NCI-H748 (cell line): ENCODE results near the gene RAD23A.

Source experiments
- DNase-seq: peaks from one replicate; lab custom pipeline; 2025; ENCODE audit not compliant: unreplicated experiment; lab: John Stamatoyannopoulos, UW

RAD23A gene

DNA sequence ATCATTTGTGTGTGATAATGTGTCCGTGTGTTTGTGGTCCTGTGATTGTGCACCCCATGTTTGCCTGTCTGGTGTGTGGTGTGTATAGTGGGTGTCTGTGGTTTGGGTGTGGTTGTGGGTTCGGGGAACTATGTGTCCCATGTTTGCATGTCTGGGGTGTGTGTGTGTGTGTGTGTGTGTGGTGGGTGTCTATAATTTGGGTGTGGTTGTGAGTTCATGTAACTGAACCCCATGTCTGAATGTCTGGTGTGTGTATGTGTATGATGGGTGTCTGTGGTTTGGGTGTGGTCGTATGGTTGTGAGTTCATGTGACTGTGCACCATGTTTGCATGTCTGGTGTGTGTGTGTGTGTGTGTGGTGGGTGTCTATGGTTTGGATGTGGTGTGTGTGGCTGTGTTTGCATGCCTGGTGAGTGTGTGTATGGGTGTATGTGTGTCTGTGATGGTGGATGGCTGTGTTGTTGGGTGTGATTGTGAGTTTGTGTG, 38.5 kb downstream of the RAD23A start:
- DNase-seq: no peak

DNA sequence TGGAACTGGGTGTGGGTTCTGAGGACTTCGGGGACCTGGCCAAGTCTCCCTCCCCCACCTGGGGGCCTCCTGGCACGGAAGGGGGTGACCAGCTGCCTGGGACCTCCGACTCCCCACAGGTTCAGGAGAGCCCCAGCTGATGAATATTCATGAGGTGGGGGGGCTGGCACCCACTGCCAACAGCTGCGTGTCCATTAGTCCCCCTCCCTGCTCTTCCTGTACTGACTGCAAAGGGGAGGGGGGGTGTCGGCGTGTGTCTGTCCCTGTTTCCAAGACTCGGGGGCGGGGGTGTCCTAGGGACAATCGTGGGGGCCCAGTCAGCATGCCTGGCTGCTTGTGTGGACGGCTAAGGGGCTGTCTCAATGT, 39.0 kb downstream of the RAD23A start:
- no peak for DNase-seq

DNA sequence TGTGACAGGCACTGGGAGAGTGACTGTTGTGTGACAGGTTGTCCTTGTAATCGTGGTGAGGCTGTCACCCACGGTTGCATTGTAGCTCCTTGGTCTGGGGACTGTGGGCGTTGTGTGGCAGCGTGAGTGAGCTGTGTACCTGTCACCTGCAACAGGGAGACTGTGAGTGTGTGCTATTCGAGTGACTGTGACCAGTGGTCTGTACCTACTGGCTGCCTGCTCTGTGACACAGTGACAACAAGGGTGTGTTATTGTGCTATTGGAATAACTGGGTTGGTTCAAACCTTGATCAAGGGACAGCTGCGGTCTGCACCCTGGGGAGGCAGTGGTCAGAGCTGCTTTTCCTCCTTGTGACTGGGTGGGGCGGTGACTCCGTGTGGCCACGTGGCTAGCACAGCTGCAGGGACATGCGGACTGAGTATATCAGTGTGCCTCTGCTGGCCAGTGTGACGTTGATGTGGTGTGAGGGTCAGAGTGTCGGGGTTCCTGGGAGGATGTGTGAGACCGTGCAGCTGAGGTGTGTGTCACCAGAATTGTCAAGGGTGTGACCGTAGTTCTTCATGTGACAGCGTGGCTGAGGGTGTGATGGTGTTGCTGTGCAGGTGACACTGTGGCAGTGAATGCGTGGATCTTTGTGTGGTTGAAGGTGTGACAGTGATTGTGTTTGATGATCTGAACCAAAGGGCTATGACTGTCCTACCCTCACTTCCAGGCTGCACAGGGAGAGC, 39.6 kb downstream of the RAD23A start:
- DNase-seq: peak; percentile 38

DNA sequence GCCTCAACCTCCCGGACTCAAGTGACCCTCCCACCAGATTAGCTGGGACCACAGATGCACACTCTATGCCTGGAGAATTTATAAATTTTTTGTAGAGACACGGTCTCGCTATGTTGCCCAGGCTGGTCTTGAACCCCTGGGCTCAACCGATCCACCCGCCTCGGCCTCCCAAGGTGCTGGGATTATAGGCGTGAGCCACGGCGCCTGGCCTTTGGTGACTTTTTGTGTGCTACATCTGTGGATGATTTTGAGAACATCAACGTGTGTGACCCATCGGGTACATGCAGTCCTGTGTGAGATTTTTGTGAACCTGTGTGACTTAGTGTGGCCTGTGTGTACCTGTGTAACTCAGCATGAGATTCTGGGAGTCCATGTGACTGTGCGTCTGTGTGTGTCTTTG, 41.1 kb downstream of the RAD23A start:
- DNase-seq: no peak

DNA sequence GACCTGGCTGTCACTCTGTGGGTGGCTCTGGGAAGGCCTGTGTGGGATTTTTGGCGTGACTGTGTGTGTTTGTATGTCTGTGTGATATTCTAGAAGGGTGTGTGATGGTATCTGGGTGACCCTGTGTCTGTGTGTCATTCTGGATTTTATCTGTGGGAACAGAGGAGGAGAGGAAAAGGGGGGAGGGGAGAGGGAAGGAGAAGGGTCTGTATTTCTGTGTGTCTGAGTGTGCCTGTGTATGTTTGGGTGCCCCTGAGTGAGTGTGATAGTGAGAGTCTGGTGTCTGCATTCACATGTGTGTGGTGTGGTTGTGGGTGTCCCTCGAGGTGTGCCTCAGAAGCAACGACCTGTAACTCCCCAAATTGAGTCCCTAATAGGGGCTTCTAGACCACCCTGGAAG, 41.5 kb downstream of the RAD23A start:
- DNase-seq: no peak

DNA sequence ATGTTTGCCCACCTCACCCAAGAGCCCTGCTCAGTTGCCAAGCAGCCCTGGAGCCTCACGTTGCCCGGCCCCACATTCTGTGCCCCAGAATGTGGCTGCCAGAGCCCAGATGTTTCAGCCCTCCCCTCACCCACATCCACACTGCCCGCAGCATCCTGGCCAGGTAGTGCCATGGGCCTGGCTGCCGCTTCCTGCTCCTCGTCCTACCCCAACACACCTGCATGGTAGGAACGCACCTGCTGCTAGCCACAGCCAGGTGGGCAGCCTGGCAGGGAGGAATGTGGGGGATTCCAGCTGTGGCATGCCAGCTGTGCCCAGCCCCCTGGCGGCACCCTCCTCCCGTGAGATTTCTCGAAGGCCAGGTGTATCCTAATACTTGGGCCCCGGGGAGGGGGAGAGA, 42.1 kb downstream of the RAD23A start:
- no peak for DNase-seq

DNA sequence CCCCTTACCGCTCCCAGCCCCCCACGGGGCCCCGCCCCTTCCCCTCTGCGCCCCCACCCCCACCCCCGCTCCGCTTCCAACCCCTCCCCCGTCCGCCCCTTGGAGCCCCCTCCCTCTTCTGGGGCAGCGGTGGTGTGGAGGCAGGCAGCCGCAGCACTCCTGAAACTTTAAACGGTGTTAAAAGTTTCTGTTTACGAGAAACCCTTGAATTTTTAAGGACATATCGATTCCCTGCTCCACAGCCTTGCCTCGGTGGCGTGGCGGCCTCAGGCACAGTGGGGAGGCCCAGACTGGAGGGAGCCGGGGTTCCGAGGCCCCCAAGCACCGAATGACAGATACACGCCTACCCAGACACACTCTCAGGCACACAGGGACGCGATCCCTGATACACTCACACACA, 44.8 kb downstream of the RAD23A start:
- no peak for DNase-seq

DNA sequence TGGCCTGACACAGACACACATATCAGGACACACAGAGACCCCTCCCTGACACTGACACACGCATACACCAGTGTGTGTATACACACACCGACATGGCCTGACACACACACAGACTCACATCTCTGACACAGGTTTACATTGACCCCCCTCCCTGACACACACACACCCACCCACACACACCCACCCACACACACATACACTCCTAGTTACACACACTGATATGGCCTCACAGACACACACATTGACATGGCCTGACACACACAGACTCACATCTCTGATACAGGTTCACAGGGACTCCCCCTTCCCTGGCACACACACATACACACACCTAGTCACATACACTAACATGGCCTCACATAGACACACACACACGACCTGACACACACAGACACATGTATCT, 45.2 kb downstream of the RAD23A start:
- DNase-seq: no peak

DNA sequence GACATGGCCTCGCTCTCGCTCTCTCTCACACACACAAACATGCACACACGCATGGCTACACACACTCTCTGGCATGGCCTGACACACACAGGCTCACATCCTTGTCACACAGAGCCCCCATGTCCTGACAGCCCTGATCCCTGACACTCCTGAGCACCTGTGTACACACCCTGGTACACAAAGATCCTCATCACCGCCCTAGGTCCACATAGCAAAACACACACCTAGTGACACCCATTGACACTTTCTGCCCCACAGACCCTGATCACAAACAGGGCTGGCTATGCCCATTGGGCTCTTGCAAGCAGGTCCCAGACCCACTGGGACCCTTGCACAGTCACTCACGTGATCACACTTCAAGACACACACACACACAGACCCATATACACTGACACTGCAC, 45.6 kb downstream of the RAD23A start:
- DNase-seq: no peak

DNA sequence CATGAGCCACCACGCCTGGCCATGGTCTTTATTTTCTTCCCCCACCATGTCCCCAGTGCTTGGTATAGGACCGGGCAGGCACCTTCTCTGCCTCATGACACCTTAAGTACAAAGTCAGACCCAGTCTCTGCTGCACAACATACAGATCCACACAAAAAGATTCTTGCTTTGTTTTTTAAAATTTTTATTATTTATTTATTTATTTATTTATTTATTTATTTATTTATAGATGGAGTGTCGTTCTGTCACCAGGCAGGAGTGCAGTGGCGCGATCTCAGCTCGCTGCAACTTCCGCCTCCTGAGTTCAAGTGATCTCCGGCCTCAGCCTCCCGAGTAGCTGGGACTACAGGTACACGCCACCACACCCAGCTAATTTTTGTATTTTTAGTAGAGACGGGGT, 47.1 kb downstream of the RAD23A start:
- DNase-seq: no peak

DNA sequence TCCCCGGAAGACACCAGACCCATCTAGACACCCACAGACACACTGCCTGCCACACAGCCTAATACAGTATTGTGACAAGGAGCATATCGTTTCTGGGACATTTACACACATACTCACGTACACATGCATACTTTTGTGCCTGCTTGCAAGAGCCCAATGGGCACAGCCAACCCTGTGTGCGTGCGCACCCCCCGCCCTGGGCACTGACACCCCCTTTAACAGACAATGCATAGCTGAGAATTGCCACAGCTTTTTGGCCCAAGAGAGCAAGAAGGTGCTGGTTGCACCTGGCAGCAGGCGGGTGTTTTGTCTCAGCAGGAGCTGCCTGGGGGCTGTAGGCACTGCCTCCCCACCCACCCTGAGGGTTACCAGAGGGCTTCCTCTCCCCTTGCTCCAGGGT, 47.9 kb downstream of the RAD23A start:
- DNase-seq: no peak

DNA sequence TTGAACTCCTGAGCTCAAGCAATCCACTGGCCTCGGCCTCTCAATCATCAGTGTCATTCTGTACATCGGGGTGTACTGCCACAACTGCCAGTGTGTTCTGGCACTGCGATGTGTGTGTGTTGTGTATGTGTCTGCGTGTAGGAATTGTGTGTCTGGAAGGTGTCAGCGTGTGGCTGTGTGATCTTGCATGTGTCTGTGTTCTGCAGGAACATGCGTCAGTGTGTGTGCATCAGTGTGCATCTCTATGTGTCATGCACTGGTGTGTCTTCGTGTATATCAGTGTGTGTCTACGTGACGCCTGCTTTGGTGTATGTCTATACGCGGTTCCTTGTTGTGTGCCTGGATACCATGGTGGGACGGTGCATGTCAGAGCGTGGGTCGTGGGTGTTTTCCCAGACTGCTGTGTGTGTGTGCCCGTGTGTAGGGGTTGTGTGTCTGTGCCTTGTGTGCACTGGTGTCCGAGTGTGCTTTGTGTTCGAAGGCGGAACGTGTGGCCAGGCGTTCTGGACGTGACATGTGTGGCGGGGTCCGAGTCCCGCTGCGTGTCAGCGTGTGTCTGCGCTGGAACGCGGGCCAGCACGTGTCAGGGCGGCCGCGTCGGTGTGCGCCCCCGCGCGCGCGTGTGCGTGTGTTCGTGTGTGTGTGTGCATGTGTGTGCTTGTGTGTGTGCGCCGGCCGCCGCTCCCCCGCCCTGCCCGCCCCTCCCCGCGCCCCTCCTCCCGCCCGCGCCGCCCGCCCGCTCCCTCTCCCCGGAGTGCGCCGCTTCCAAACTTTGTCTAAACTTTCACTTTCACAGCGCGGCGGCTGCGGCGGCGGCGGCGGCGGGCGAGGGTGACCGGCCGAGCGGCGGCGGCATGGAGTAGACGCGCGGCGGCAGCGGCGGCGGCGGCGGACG, 49.3 kb downstream of the RAD23A start, which contains the start of gene NFIX:
Gene NFIX, plus strand, starts transcription at position 775 of the 895 bp plus-strand sequence. CDS start 363 bp downstream, outside the sequence.
- DNase-seq: peak; percentile 30

DNA sequence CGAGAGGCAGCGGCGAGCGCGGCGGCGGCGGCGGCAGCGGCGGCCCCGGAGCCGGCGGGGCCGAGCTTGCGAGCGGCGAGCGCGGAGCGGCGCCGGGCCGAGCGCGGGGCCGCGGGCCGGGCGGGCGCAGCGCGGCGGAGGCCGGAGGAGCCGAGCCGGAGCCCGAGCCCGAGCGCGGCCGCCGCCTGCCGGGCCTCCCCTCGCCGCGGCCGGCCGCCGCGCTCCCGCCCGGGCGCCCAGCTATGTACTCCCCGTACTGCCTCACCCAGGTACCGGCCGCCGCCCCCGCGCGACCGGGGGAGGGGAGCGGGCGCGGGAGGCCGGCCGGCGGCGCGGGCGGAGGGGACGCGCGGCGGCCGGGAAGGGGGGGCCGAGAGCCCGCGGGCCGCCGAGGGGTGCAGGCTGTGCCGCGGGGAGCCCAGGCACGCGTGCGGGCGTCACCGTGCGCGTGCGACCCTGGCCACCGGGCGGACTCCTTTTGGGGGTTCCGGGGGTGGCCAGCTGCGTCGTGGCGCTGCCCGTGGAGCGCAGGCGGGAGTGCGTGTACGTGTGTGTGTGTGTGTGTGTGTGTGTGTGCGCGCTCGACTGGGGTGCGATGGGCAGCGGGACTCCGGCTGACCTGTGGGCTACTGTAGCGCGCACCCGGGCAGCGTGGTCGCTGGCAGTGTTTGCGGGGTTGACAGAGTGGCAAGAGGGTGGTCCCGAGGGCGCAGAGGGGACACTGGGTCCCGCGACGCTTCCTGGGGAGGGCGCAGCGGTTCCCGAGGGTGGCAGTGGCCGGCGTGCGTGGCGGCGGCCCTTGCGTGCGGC, 50.1 kb downstream of the RAD23A start:
- peak; percentile 30 for DNase-seq

DNA sequence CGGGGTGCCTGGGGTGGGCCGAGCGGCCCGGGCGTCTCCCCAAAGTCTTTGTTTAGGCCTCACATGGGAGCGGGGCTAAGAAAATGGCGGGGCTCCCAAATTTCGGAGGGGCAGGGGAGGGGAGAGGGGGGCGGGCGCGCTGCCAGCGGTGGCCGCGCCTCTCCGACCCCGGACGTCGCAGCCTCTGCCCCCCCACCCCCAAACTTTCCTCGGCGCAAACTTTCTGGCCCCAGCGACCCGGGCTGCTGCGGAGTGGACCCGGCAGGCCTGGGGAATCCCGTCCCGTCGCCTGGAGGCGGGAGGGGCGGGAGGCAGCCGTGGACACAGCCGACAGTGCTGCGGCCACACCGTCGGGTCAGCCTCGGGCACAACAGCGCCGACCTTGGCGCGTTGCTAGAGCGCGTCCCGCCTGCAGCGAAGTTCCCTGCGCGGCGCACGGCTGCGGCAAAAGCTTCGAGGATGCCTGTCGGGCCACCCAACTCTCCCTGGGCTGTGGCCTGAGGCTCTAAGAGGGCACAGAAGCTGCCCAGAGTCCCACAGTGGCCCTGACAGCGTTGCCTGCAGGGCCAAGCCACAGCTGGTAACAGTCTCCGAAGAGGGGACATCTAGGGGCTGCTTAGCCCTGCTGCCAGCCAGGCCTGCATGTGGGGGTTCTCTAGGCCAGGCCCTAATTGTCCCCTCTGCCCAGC, 50.9 kb downstream of the RAD23A start:
- DNase-seq: no peak

DNA sequence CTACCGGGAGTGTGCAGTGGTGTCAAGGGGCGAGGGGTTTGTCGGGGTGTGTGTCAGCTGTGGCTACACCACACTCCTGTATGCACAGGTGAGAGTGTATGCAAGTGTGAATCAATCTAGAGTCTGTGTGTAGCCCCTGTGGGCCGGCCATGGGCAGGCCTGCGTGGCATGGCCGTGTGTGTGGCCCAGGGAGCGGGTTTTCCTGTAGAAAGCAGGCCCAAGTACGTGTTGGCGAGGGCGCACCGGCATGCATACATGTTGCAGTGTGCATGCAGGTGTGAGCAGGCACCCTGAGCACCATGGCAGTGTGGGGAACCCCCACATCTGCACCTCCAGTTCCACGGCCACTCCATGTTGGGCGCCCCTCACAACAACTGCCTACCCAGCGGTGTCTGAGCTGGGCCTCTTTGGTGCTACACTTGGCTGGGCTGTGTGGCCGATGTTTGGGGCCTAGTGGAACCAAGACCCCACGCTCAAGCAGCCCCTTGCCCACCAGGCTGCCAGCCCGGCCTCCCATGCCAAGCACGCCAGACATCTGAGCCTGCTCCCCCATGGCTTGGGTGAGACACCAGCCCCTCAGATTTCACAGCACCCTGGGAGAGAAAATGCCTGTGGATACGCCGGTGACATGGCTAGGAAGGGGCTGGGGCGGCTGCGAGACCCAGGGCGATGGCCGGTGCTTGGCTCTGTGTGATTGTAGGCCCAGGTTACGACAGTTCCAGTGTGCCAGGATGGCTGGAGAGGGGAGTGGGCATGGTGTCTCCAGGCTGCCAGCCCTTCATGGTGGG, 51.7 kb downstream of the RAD23A start:
- DNase-seq: no peak

DNA sequence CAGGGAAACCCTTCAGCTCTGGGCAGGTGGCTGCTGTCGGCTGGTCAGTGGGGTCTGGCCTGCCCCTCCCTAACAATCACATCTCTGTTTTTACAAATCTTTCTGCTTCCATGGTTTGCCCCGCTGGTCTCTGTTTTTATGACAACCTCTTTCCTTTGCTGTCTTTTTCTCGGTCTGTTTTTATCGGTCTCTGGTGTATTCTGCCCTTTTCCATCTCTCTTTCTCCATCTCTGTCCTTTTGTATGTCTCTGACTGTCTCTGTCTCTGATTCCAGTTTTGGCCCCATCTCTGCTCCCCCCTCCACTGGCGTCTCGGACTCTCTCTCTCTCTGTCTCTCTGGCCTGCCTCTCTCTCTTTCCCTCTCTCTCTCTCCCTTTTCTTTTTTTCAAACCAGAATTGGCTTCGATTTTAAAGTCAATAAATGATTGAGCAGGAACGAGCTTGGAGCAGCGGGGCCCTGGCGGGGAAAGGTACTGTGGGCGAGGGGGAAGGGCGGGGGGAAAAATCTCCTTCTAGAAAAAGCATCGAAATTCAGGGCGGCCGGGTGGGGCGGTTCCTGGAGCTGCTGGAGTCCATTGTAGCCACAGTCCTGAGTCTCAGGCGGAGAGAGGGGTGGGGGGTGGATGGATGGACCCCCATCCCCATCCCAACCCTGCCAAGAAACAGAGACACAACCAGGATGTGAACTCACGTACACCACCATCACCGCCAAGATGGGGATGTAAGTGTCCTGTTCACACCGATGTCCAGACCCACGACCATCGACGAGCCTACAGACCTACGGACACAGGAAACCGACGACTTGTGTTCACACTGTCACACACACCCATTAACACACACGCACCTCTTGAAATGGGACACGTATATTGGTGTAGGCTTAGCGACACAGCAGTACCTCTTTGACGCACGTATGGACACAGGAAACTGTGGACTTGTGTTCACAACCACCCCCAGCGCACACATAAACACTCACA, 52.6 kb downstream of the RAD23A start:
- no peak for DNase-seq

DNA sequence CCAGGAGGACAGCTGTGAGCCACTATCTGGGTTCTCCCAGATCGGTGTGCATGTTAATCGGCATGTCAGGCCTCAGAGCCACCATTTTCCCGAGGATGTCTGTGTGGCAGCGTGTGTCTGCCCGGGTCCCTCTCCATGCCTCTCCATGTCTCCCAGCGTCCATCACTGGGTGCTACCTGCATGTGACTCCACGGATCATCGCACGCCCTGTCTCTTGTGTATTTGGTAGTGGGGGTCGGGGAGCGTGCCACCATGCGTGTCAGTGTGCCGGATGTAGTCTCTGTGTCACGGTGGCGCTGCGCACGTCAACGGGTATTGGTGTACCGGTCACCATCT, 55.5 kb downstream of the RAD23A start:
- DNase-seq: no peak

DNA sequence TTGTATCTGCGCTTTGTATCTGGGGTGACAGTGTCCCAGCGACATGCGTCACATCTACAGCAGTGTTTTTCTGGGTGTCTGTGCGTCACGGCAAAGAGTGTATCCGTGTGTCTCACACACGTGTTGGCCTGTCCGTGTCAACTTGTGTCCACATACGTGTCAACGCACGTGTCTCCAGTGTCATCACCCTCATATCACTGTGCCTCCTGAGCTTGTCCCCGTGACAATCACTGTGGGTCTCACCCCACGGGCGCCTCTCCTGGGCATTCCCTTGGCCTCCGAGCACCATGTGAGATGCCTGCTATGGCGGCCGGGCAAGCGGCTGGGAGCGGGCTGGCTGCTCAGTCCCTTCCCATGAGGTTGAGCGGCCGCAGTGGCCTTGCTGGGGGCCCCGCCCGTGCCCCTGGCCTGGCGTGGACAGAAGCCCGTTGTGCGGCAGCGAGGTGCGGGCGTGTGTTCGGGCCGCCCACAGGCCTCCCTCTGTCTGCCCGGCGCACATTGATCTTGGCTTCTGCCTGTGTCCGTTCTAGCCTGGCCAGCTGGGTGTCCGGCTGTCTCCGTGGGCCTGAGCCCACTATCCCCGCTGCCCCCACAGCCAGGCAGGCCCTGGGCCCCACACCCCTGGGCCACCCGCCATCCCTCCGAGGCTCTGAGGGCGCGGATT, 56.0 kb downstream of the RAD23A start:
- no peak for DNase-seq
